HG03060 (cell line): Measurements from ENCODE around the gene FAM72A.
"Not testable (repeated sequence)": the region's sequence is repeated elsewhere in the genome, so short reads cannot be mapped to it uniquely, and the experiment has no call there.

Source experiments
- ATAC-seq: cut with Tn5 transposase; IDR thresholded peaks from one replicate; pipeline ENCODE4 v1.9.1; 2021; ENCODE audit warnings: low read depth, moderate number of reproducible peaks; ENCODE audit not compliant: unreplicated experiment

The FAM72A gene

DNA sequence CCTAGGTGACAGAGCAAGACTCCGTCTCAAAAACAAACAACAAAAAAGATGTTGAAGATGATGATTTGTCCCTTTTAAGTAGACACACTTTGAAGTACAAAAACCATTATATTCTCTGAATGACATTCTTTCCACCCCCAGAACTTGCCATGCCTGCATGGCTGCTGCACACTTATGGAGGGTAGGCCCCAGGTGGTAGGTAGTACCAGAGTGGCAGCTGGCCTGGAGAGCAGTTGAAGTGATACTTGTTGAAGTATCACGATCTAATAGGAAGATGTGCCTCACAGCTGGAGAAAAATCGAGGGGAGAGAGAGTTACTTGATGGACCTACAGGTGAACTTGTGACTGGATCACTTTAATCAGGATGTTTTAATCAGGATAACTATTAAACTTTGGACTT, 15.6 kb upstream of the FAM72A start:
- ATAC-seq: not testable (repeated sequence)

DNA sequence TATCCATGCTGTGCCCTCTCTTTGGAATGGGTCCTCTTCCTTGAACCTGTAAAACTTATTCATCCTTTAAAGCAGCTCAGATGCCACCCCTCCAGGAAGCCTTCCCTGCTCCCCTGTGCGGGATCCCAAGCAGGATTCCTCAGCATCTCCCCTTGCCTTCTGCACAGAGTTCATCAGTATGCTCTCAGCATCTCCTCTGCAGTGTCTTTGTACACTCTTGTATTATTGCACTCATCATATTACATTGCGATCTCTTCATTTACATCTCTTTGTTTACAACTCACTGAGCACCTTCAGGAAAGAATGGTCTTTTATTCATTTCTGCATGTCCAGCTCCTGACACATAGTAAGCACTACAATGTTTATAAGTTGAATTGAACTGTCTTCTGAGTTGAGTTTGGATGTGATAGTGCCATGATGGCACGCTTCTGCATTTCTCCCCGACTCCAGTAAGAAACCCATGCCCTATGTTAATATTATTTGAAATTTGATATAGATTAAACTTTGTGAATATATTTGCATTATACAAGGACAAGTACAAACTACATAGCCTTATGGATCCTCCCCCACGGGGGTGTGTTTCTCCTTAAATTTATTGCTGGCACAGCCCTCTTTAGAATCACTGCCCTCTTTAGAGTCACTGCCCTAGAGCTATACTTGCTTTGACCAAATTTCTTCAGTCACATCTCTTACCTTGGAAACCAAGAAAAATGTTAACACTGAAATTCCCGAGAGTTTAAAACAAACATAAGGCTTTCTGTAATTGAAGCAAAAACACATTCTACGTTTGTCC, 13.2 kb upstream of the FAM72A start:
- not testable (repeated sequence) for ATAC-seq

DNA sequence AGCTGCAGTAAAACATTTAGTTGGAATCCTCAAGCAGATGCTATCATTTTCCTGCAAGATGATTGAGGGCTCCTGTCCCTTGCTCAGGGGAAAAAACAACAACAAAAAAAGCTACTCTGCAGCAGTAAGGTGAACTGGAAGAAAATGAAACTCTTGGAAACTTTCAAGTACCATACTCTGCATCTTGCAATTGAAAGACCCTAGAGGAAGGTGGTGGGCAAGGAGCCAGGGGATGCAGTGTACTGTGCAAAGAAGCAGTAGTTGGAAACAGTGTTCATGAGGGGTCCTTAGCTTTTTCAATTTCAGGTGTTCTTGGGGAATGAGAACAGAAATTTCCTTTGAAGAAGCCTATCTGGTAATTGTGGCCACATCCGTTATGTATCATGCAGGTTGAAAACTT, 8.2 kb upstream of the FAM72A start:
- not testable (repeated sequence) for ATAC-seq

DNA sequence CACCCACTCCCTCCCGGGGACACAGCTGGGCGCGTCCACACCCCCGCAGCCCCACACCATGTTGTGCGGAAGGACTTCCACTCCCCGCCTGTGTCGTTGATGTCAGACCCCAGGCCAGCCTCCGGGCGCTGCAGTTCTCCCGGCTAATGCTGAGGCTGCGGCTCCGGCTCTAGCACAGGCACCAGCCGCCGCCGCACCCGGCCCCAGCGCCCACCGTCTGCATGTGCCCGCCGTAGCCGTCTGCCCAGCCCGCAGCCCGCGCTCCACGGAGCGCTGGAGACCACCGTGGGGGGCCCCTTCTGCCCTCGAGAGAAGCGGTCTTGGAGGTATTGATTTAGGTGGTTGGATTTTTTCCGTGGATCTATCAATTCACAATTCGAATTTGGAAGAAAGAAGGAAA, 2.9 kb upstream of the FAM72A start:
- not testable (repeated sequence) for ATAC-seq

DNA sequence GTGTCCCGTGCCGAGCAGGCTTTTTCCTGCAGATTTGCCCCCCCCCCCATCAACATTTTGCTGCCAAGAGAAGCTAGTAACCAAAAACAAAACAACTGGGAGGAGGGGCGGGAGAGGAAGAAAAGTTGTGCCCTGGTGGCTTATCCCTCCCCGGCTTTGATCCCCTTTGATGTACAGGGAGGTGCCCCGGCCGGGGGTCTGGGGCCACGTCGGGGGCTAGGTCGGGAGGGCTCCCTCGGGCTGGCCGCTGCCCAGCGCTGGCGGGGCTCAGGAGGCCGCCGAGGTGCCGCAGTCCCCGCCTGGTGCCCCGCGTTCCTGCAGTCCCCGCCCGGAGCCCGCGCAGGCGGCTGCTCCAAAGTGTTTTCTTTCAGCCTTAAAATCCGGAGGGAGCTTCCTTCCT, 2.2 kb upstream of the FAM72A start:
- ATAC-seq: not testable (repeated sequence)

DNA sequence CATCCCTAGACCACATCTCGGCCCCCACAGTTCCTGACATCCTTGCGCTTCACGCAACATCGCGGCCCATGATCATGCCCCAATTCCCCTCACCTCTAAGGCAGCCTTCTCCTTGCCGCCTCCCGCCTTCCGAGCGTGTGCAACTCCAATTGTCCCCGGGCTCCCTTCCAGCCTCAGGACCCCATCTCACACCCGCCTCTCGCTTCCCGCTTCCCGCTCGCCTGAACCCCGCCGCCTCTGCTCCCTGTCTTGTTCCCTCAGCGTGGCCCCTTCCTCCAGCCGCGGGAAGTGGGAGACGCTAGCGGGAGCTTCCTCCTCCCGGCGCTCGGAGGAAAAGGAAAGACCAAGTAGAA, 1.5 kb upstream of the FAM72A start:
- ATAC-seq: not testable (repeated sequence)

DNA sequence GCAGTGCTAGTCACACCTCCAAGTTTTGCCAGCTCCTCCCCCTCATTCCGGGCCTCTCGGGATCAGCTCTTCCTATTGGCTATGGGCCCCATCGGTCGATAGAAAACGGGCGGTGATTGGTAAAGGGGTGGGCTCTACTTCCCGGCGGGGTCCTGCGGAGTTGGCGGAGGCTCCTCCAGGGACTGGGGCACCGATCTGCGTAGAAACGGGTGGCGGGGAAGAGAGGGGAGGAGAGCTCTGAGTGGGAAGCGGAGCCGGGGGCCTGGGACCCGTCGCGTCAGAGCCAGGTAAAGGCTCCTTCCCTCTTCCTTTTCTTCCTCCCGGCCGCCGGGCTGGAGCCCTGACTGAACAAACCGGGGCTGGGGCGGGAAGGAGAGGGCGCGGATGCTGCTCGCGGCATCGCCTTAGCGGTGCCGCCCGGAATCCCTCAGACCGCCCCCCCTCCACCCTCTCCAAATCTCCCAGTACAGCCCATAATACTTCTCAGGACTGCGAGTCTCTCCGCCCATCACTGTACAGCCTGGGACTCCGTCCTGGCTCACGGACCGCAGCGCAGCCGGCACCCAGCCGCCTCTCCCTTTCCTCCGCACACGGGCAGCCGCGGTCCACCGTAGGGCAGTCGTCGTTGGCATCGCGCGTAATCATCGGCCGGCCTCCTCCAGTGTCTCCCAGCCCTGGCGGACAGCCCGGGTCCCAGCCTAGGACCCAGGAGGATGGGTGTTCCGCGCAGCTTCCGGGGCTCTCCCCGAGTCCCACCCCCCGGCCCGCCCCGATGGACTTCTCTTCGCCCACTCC, 922 bp upstream of the FAM72A start, which contains the start of gene SRGAP2:
SRGAP2 (plus strand) TSS at position 178 of the 795 bp plus-strand sequence. CDS start 2,430 bp downstream, outside the sequence.
- not testable (repeated sequence) for ATAC-seq

DNA sequence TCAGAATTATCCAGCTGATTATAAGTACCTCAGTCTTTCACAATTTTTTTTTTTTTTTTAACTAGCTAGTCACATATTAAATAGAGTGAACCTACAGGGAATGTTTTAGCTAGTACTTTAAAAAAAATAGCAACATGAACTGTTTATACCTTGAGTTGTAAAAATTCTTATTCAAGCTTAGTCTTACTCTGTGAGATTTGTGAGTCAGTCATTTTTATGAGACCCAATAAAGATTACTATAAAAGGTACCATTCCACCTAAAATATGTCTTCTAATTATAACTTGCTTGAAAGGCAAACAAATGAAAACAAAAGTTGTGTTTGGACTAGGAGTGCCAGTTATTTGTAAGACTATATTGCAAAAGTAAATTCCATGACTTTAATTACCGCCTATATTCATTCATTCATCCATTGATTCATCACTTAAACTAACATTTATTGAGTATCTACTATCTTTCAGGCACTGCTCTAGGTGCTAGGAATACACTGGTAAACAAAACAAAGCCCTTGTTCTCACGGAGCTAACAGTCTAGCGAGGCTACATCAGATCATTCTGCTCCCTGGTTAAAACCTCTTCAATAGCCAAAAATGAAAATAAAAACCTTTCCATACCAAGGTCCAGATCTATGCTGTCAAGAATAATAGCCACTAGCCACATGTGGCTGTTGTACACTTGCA, 5.8 kb downstream of the FAM72A start:
- ATAC-seq: not testable (repeated sequence)

DNA sequence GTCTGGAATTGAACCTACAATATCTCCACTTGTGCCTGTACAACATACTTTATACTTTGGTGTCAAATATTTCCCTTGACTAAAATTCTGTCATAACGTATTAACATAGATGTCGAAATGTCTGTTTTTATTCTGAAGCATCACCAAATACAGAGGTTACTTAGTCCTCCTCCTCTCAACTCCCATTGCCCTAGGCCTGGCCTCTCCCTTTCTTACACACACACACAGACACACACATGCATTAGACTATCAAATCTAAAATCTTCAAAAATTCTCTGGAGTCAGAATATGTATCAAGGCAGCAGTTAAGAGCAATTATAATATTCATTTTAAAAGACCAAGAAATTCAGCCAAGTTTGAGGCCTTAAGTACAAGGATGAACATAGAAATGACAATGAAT, 7.5 kb downstream of the FAM72A start:
- not testable (repeated sequence) for ATAC-seq

DNA sequence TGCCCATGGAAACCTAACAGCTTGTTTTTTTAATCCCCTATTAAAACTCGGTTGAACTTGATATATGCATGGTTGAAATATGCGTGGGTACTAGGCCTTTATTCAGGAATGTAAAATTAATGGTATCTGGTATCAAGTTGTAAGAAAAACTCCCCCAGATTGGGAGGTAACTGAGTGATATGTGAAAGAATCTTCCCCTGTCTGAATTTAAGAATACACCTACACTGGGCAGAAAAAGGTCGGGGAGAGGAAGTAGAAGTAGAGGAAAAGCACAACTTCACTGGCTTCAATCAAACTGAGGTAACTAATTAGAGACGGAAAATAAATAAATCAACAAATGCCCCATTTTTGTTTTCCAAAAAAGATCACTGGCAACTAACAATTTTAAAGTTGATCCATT, 15.8 kb downstream of the FAM72A start:
- ATAC-seq: not testable (repeated sequence)

DNA sequence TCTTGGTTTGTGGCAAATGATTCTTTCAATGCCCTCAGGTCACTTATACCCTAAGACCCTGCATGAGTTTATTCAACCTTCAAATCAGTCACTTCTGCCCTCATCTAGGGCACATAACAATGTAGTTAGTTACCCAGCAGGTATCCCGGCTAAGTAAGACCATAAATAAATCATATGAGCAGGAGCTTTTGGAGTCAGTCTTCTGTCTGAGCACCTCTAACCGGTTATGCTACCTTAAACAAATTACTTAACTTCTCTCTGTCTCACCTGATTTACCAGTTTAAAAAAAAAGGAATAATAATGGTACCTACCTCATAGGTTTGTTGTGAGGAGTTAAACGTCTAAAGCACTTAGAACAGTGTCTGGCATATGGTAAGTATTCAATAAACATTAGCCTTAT, 16.9 kb downstream of the FAM72A start:
- ATAC-seq: not testable (repeated sequence)

DNA sequence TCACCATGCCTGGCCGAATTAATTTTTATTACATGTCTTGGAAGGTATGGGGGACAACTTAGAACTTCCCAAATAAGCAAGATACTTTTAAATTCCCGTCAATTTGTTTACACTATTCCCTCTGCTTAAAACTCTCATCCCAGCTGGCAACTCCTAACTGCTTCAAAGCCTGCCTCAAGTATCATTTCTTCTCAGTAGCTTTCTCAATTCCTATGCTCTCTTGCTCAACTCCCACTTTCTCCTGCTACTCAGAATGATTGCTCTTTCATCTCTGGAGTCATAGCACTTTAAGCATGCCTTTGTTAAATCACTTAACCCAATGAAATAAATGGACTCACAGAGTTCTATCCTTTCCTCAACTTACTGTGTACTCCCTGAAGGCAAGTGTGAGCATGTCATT, 18.9 kb downstream of the FAM72A start:
- ATAC-seq: not testable (repeated sequence)

DNA sequence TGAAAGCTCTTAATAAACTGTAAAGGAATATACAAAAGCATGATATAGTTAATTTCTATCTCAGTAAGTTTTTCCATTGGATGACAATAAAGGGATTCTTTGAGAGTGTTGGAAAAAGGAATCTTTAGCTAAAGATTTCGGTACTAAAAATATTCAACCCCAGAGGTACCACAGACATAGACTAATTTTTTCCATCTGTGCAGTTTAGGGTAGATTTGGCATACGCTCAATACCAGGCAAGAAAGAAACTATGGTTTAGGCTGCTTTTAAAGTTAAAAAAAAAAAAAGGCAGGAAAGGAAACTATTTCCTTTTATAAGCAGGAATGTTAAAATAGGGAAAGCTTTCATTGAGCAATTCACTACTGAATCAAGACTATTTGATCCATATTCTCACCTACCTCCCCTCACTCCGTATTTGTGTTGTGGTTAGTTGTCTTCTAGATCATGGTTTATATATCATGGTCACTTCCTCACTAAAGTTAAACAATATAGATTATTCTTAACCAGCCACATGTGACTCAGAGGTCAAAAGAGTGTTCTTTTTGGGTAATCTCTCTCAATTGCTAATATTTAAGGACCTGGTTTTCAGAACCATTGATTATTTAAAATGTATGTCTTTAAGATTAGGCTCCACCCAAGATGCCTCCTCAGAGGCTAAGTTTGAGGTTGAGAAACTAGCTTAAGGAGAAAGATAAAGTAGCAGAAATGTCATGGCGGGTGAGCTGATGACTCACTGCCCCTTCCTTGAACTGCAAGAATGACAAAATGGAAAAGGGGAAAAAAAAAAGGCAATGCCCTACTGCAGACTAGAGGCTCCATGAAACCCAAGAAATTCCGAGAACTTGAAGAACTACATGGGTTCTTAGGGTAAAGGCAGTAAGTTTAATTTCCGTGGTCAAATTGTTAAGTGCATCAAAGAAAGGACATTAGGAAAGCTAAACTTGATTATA, 20.0 kb downstream of the FAM72A start:
- not testable (repeated sequence) for ATAC-seq

DNA sequence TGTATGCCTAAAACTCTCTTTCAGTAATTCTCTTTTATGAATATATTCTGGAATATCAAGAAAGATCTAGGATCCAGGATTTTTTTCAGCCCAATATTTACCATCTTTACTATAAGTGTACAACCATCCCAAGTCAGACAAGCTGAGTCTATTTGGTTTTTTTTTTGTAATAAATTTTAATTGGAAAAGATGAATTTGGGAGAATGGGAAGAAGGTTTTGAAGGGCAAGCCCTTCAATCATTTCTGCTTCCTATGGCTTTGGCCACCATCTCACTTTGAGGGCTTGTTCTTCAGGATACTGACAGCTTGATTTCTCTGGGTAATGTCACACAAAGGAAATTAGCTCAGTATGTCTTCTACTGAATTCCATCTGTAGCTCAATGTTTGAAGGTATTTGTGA, 23.0 kb downstream of the FAM72A start:
- not testable (repeated sequence) for ATAC-seq

DNA sequence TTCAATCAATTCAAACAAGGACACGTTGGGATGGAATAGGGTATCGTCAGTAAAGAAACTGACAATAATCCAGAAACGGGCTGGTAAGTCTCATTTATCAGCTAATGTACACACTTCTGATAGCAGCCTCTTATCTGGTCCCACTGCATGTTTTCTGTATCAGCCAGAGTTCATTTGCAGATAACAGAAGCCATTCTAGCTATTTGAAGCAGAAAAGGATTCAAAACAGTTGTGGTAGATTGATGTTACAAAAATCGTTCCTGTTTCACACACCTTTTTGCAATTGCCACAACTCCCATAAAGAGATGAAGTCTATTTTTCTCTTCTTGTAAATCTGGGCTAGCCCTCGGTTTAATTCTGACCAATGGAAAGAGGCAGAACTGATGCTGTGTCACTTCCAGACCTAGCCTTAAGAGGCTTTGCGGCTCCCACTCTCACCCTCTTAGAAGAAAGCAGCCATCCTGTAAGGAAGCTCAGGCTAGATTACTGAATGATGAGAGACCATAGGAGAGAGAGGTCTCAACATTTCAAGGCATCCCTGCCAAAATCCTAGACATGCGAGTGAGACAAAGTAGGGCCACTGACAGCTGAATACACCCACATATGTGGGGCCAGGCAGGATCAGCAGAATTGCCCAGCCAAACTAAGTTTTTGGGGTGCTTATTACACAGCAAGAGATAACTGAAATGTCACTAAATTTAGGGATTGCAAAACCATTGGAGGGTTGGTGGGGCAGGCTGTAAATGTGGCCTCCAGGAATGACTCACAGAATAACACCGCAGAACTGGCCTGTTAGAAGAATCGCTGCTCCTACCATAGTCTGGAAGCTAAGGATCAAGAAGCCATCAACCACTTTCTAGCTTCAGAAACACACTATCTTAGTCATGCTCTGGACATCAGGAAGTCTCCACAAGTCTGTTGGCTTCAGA, 24.3 kb downstream of the FAM72A start:
- not testable (repeated sequence) for ATAC-seq

DNA sequence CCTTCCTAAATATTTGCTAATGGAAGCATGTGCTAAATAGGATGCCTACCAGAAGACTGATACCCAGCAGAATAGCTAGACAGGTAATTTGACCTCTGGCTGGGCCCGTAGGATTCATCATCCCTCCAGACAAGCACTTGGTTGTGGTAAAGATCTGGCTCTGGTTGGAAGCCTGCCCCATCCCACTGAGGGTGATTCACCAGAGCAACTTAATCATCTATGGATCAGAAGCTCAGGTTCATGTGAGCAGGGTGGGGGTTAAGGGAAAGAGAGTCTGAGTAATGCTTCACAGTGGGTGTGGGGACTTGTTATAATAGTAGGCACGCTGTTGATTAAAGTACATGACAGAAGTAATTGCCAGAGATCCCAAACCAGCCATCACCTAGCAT, 26.5 kb downstream of the FAM72A start:
- ATAC-seq: not testable (repeated sequence)

DNA sequence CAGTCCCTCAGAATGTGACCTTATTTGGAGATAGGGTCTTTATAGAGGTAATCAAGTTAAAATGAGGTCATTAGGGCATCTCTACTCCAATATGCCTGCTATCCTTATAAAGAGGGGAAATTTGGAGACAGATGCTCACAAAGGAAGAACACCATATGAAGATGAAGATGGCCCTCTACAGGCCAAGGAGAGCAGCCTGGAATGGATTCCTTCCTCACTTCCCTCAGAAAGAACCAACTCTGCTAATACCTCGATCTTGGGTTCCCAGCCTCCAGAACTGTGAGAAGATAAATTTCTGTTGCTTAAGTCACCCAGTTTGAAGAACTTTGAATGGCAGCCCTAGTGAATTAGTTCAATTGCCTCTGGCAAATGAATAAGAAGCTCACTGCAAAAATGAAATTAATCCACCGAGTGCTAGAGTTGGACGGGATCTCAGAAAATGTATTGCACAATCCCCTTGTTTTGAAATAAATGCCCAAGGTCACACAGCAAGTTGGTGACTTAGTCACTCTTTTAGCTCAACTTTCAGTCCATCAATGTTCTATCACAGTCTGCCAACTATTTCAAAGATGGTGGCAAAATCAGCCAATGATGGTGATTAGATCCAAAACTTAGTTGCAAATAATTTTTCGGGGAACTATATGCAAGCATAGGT, 27.1 kb downstream of the FAM72A start:
- ATAC-seq: not testable (repeated sequence)

DNA sequence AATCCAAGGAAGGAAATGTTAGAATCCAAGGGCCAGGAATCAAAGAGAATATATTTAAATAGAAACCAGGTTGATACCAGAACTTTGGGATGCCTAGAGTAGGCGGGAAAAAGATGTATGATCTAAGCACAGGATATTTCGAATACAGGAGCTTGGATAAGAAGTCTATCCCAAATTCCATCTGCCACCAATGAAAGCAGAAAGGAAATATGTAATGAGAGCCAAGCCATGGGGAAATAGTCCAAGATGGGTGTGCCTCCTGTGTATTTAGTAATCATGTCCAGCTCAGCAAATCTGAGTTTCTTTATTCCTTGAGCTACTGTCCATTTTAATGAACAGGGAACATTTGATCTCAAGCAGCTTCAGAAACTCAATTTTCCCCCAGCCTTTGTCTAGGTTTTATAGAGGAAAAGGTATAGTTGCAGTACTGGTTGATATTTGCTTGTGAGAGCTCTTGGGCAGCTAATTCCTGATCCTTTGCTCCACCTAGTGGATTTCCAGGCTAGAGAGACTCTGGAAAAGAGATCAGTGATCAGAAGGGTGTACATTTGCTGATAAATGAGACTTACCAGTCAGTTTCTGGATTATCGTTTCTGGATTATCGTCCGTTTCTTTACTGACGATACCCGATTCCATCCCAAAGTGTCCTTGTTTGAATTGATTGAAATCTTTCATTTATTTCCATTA, 28.3 kb downstream of the FAM72A start:
- not testable (repeated sequence) for ATAC-seq
